Measurements from ENCODE around the gene SMAD6.

The SMAD6 gene

GRCh38 chr15:66737243-66738010 lies 35.4 kb downstream of the SMAD6 start:
- no peak overlapping the region for H3K27ac ChIP-seq
- no peak for DNase-seq (ENCODE audit: low read depth, low spot score)

- DNase-seq (ENCODE audit: low read depth, low spot score), result no peak
- H3K27ac ChIP-seq, result no peak overlapping the region
Observed at GRCh38 chr15:66738116-66738515, 36.1 kb downstream of the SMAD6 start.

- no peak for DNase-seq (ENCODE audit: low read depth, low spot score)
Observed at GRCh38 chr15:66738595-66738994, 36.6 kb downstream of the SMAD6 start.

GRCh38 chr15:66739287-66739686 lies 37.3 kb downstream of the SMAD6 start:
- no peak for DNase-seq (ENCODE audit: low read depth, low spot score)
- H3K27ac ChIP-seq, result no peak overlapping the region

More at GRCh38 chr15:66738595-66738994, 36.6 kb downstream of the SMAD6 start:
- no peak overlapping the region for H3K27ac ChIP-seq

- DNase-seq (ENCODE audit: low read depth, low spot score), result no peak
- H3K27ac ChIP-seq, result no peak overlapping the region
Observed at GRCh38 chr15:66740802-66741201, 38.8 kb downstream of the SMAD6 start.

GRCh38 chr15:66741646-66742045 lies 39.6 kb downstream of the SMAD6 start:
- DNase-seq (ENCODE audit: low read depth, low spot score), result no peak
- no peak overlapping the region for H3K27ac ChIP-seq

GRCh38 chr15:66742286-66742685 lies 40.2 kb downstream of the SMAD6 start:
- no peak overlapping the region for H3K27ac ChIP-seq
- no peak for DNase-seq (ENCODE audit: low read depth, low spot score)

GRCh38 chr15:66743204-66743603 lies 41.2 kb downstream of the SMAD6 start:
- DNase-seq (ENCODE audit: low read depth, low spot score), result no peak
- H3K27ac ChIP-seq, result no peak overlapping the region

- H3K27ac ChIP-seq, result no peak overlapping the region
Observed at GRCh38 chr15:66743703-66744536, 41.9 kb downstream of the SMAD6 start.

GRCh38 chr15:66744610-66745279 lies 42.7 kb downstream of the SMAD6 start:
- DNase-seq (ENCODE audit: low read depth, low spot score), result no peak
- H3K27ac ChIP-seq, result no peak overlapping the region

More at GRCh38 chr15:66743703-66744536, 41.9 kb downstream of the SMAD6 start:
- DNase-seq (ENCODE audit: low read depth, low spot score), result no peak

GRCh38 chr15:66745530-66746230 lies 43.6 kb downstream of the SMAD6 start:
- no peak for DNase-seq (ENCODE audit: low read depth, low spot score)

GRCh38 chr15:66746231-66746605 lies 44.2 kb downstream of the SMAD6 start:
- DNase-seq (ENCODE audit: low read depth, low spot score), result no peak
- no peak overlapping the region for H3K27ac ChIP-seq

More at GRCh38 chr15:66745530-66746230, 43.6 kb downstream of the SMAD6 start:
- no peak overlapping the region for H3K27ac ChIP-seq

GRCh38 chr15:66747223-66747622 lies 45.2 kb downstream of the SMAD6 start:
- no peak for DNase-seq (ENCODE audit: low read depth, low spot score)
- H3K27ac ChIP-seq, result no peak overlapping the region

GRCh38 chr15:66747886-66748707 lies 46.1 kb downstream of the SMAD6 start:
- no peak for DNase-seq (ENCODE audit: low read depth, low spot score)
- H3K27ac ChIP-seq, result no peak overlapping the region

- DNase-seq (ENCODE audit: low read depth, low spot score), result no peak
- no peak overlapping the region for H3K27ac ChIP-seq
Observed at GRCh38 chr15:66748708-66749035, 46.6 kb downstream of the SMAD6 start.

GRCh38 chr15:66749841-66750575 lies 48.0 kb downstream of the SMAD6 start:
- no peak for DNase-seq (ENCODE audit: low read depth, low spot score)
- H3K27ac ChIP-seq, result no peak overlapping the region

GRCh38 chr15:66750609-66751008 lies 48.6 kb downstream of the SMAD6 start:
- no peak for DNase-seq (ENCODE audit: low read depth, low spot score)
- no peak overlapping the region for H3K27ac ChIP-seq

GRCh38 chr15:66751579-66751978 lies 49.5 kb downstream of the SMAD6 start:
- no peak for DNase-seq (ENCODE audit: low read depth, low spot score)
- H3K27ac ChIP-seq, result no peak overlapping the region

- no peak overlapping the region for H3K27ac ChIP-seq
- DNase-seq (ENCODE audit: low read depth, low spot score), result no peak
Observed at GRCh38 chr15:66752078-66752477, 50.0 kb downstream of the SMAD6 start.

Data from epithelial cell of prostate (primary cell).